ENCODE results near the gene PRR22.

DNA sequence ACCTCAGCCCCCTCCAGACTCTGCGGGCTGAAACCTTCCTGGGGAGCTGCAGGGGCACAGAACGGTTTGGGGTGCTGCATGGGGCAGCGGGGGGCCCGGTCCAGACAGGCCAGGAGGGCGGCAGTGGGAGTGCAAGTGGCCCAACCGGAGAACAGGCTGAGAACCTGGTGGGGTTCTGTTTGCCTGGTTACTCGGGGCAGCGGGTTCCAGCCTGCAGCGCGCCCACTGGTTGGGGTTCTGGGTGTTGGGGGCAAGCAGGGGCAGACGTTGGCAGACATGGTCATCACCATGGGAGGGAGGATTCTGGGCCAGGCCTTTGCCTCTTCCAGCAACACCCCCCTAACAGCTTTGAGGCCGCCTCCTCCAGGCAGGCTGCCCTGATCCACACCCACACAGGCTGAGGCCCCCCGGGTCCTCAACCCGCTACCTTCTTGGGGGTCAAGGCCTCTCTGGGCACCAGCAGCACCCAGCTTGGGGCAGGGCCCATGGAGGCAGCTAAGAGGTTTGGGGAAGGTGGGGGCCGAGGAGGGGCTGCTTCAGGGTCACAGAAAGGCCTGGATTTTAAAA, at the start of gene PRR22:
- TF ChIP-seq ELF1 (IDR thresholded peaks at IDR 0.05; ENCODE audit: borderline replicate concordance, low read depth), result no peak
- TF ChIP-seq, protein P1, sequence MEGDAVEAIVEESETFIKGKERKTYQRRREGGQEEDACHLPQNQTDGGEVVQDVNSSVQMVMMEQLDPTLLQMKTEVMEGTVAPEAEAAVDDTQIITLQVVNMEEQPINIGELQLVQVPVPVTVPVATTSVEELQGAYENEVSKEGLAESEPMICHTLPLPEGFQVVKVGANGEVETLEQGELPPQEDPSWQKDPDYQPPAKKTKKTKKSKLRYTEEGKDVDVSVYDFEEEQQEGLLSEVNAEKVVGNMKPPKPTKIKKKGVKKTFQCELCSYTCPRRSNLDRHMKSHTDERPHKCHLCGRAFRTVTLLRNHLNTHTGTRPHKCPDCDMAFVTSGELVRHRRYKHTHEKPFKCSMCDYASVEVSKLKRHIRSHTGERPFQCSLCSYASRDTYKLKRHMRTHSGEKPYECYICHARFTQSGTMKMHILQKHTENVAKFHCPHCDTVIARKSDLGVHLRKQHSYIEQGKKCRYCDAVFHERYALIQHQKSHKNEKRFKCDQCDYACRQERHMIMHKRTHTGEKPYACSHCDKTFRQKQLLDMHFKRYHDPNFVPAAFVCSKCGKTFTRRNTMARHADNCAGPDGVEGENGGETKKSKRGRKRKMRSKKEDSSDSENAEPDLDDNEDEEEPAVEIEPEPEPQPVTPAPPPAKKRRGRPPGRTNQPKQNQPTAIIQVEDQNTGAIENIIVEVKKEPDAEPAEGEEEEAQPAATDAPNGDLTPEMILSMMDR (IDR thresholded peaks at IDR 0.05 in 2 of 3, conservative IDR thresholded peaks at IDR 0.05 in 1 of 3; ENCODE audit: borderline replicate concordance in 1 of 3, insufficient read depth in 1 of 3, low read depth in 2 of 3, low read length in 2 of 3), result no peak
- TF ChIP-seq CBX3 (IDR thresholded peaks at IDR 0.05; ENCODE audit: low read depth), result no peak
- TF ChIP-seq SIN3A (IDR thresholded peaks at IDR 0.05; ENCODE audit: low read depth), result no peak
- TF ChIP-seq ZFX (IDR thresholded peaks at IDR 0.05), result no peak
- TF ChIP-seq POLR2AphosphoS5 (IDR thresholded peaks at IDR 0.05; ENCODE audit: low read depth, low read length), result no peak
- TF ChIP-seq EZH2 (IDR thresholded peaks at IDR 0.05), result no peak
- TF ChIP-seq TCF7L2 (IDR thresholded peaks at IDR 0.05; ENCODE audit: borderline replicate concordance, extremely low read depth, insufficient read depth, insufficient read length), result no peak
- no peak for TF ChIP-seq POLR2A (IDR thresholded peaks at IDR 0.05; ENCODE audit: borderline replicate concordance, extremely low read depth, insufficient read depth, insufficient read length)
- TF ChIP-seq, protein P2, sequence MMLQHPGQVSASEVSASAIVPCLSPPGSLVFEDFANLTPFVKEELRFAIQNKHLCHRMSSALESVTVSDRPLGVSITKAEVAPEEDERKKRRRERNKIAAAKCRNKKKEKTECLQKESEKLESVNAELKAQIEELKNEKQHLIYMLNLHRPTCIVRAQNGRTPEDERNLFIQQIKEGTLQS (IDR thresholded peaks at IDR 0.05), result no peak
- TF ChIP-seq EZH2phosphoT487 (IDR thresholded peaks at IDR 0.05; ENCODE audit: borderline replicate concordance), result no peak

Data from HCT116 (cell line).